Measurements from ENCODE around the gene NQO2.

- TF ChIP-seq CTCF (IDR thresholded peaks at IDR 0.05) (no peak), POLR2A (IDR thresholded peaks at IDR 0.05) (no peak)
Observed at GRCh38 chr6:2966347-2966746, 33.3 kb upstream of the NQO2 start.

All from testis (tissue), 2 donors.